DND-41 (cell line): ENCODE measurements around the gene LMAN2.

Source experiments
- ATAC-seq: fragments of 200-7000 bp; cut with Tn5 transposase; 3 replicates; pipeline ENCODE4 v1.9.1; 2021; ENCODE audit warnings: low read depth; ENCODE audit not compliant: insufficient read depth
- DNase-seq: peaks from one replicate; pipeline ENCODE4 v3.0.0-alpha.2; 2020
- H2AFZ ChIP-seq: 2 replicates; pipeline ENCODE4 v1.6.0; 2012; ENCODE audit warnings: low read depth, low read length
- H3K27ac ChIP-seq: 2 replicates; pipeline ENCODE4 v1.5.1; 2012; ENCODE audit warnings: low read length, inconsistent platforms
- H3K27me3 ChIP-seq: fragments of 200-600 bp; sonication (generic); 2 replicates; pipeline ENCODE4 v1.6.0; 2012; ENCODE audit warnings: low read length, mild to moderate bottlenecking, inconsistent platforms; ENCODE audit not compliant: insufficient read depth, poor library complexity
- H3K36me3 ChIP-seq: 2 replicates; pipeline ENCODE4 v1.5.1; 2012; ENCODE audit warnings: low read length, inconsistent platforms; ENCODE audit not compliant: insufficient read depth
- H3K4me1 ChIP-seq: 2 replicates; pipeline ENCODE4 v1.5.1; 2012; ENCODE audit warnings: mild to moderate bottlenecking, low read length; ENCODE audit not compliant: insufficient read depth
- H3K4me2 ChIP-seq: 2 replicates; pipeline ENCODE4 v1.6.0; 2012; ENCODE audit warnings: mild to moderate bottlenecking, moderate library complexity, low read length, inconsistent platforms; ENCODE audit not compliant: insufficient read depth
- H3K4me3 ChIP-seq, 2 experiments: fragments of 200-600 bp in 1 of 2; shearing (Covaris generic) in 1 of 2; 2 replicates each; pipeline ENCODE4 v1.5.1; 2012 to 2016; ENCODE audit warnings: inconsistent platforms in 2 of 2, low read length in 2 of 2, mild to moderate bottlenecking in 2 of 2, low read depth in 1 of 2, moderate library complexity in 1 of 2
- H3K79me2 ChIP-seq: 2 replicates; pipeline ENCODE4 v1.6.0; 2012; ENCODE audit warnings: low read length, inconsistent platforms; ENCODE audit not compliant: insufficient read depth
- H3K9ac ChIP-seq: 2 replicates; pipeline ENCODE4 v1.6.0; 2012; ENCODE audit warnings: low read depth, mild to moderate bottlenecking, inconsistent platforms, low read length, moderate library complexity
- H3K9me3 ChIP-seq: 2 replicates; pipeline ENCODE4 v1.5.1; 2012; ENCODE audit warnings: low read length, moderate library complexity, mild to moderate bottlenecking, inconsistent platforms; ENCODE audit not compliant: insufficient read depth, severe bottlenecking
- H4K20me1 ChIP-seq: 2 replicates; pipeline ENCODE4 v1.6.0; 2012; ENCODE audit warnings: low read length; ENCODE audit not compliant: insufficient read depth
- EZH2 ChIP-seq: IDR thresholded peaks from 3 replicates; pipeline ENCODE4 v1.6.1; 2012; ENCODE audit warnings: borderline replicate concordance, low read depth, mild to moderate bottlenecking, moderate library complexity, low read length, inconsistent platforms; ENCODE audit not compliant: severe bottlenecking
- TF ChIP-seq, protein P1 (sequence below): IDR thresholded peaks from 2 replicates; pipeline ENCODE4 v1.5.1; 2012; ENCODE audit warnings: borderline replicate concordance, low read length, moderate library complexity, mild to moderate bottlenecking; ENCODE audit not compliant: poor library complexity, severe bottlenecking; ENCODE audit errors: extremely low read depth

Gene LMAN2

DNA sequence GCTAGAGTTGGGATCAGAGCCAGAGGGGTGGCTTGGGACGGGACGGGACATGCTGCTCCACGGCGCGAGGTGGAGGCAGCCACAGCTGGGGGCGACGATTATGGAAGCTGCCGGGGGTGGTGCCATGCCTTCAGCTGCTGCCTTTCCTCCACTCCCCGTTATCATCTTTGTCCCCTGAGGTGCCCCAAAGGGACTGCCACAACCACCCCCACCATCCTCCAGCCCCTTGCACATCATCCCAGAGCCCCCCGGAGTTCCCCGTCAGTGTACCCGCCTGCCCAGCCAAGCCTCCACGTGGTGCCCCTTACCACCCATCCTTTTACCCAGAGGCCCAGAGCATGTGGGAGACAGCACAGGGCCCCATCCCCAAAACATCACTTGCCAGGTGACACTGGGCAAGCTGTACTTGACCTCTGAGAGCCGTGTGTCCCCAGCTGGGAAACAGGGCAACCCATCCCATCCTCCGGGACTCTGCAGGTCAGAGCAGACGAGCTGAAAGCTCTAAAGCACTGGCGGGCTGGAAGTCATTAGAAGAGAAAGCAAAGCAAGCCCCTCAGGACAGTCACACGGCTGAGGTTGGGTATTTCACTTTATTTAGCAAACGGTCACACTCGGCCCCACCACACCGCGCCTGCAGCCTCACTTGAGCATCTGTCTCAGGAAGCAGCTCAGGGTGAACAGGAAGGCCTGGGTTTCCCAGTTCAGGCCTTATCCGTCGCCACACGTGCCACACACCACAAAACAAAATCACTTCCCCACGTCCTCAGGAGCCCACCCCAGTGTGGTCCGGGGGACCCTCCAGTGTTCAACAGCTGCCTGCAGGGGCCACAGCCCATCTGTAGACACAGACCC, 20.3 kb downstream of the LMAN2 start:
- H3K4me3 ChIP-seq = no peak overlapping the region
- H4K20me1 ChIP-seq = peaks cover 20% of the 10 kb centered on the region; the same call in 1 of the 2 replicates
- H3K27ac ChIP-seq = no peak overlapping the region
- H3K4me1 ChIP-seq = no peaks in the 10 kb centered on the region
- no peak overlapping the region for H3K4me2 ChIP-seq
- peaks cover 61% of the 10 kb centered on the region for H3K36me3 ChIP-seq
- H3K9me3 ChIP-seq = no peaks in the 10 kb centered on the region
- ATAC-seq (no peak), DNase-seq (no peak)
- no peaks in the 10 kb centered on the region for H3K27me3 ChIP-seq
- TF ChIP-seq, protein P1, sequence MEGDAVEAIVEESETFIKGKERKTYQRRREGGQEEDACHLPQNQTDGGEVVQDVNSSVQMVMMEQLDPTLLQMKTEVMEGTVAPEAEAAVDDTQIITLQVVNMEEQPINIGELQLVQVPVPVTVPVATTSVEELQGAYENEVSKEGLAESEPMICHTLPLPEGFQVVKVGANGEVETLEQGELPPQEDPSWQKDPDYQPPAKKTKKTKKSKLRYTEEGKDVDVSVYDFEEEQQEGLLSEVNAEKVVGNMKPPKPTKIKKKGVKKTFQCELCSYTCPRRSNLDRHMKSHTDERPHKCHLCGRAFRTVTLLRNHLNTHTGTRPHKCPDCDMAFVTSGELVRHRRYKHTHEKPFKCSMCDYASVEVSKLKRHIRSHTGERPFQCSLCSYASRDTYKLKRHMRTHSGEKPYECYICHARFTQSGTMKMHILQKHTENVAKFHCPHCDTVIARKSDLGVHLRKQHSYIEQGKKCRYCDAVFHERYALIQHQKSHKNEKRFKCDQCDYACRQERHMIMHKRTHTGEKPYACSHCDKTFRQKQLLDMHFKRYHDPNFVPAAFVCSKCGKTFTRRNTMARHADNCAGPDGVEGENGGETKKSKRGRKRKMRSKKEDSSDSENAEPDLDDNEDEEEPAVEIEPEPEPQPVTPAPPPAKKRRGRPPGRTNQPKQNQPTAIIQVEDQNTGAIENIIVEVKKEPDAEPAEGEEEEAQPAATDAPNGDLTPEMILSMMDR = no peak
- no peak for TF ChIP-seq EZH2
- no peak overlapping the region for H2AFZ ChIP-seq
- no peak overlapping the region for H3K9ac ChIP-seq
- no peaks in the 10 kb centered on the region for H3K79me2 ChIP-seq

DNA sequence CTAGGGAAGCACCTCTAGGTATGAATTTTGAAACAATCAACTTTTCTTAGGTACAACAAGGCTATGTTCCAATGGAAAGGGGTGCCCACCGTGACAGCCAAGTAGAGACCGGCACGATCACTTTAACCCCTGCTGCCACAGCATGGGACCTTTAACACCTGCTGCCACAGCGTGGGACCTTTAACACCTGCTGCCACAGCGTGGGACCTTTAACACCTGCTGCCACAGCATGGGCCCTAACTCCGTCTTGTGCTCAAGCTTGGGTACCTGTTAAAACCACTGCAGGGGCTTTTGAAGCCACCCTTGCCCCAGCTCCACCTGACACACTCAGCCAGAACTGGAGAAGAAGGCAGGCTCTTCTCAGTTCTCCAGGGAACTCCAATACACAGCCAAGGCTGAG, 21.6 kb downstream of the LMAN2 start:
- TF ChIP-seq EZH2 = no peak
- TF ChIP-seq, protein P1 = no peak
- Histone ChIP-seq H3K27ac (no peak overlapping the region), H3K4me1 (no peaks in the 10 kb centered on the region), H3K27me3 (no peaks in the 10 kb centered on the region), H3K4me2 (no peak overlapping the region), H3K4me3 (no peak overlapping the region), H3K9me3 (no peaks in the 10 kb centered on the region), H2AFZ (no peak overlapping the region), H3K79me2 (no peaks in the 10 kb centered on the region), H3K9ac (no peak overlapping the region), H3K36me3 (peaks cover 48% of the 10 kb centered on the region), H4K20me1 (peaks cover 18% of the 10 kb centered on the region; the same call in 1 of the 2 replicates)
- ATAC-seq (no peak), DNase-seq (no peak)

DNA sequence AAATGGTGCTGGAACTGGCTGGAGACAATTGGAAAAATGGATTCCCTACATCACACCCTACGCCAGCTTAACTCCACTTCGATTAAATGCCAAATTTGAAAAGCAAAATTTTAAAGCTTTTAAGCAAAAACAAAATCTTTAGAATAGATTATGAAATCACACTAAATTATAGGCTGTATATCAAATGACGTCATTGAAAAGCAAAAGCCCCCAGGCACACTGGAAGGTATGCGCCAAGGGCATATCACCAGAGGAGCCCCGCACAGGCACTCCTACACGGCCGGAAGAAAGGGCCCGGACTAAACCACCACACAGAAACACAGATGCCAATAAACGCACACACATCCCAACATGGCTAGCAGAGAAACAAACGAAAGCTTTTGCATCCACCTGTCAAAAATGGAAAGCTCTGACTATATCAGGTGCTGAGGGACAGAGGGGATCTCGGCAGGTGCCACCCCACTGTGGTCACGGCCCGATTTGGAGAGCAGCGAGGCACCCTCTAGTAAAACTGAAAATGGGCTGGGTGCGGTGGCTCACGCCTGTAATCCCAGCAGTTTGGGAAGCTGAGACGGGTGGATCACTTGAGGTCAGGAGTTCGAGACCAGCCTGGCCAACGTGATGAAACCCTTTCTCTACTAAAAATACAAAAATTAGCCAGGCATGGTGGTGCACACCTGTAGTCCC, 22.8 kb downstream of the LMAN2 start:
- Histone ChIP-seq H3K9me3 (no peaks in the 10 kb centered on the region), H3K79me2 (no peaks in the 10 kb centered on the region), H4K20me1 (peaks cover 13% of the 10 kb centered on the region; the same call in 1 of the 2 replicates), H3K27ac (no peak overlapping the region), H2AFZ (no peak overlapping the region), H3K4me3 (no peak overlapping the region), H3K36me3 (peaks cover 36% of the 10 kb centered on the region), H3K9ac (no peak overlapping the region), H3K4me1 (no peaks in the 10 kb centered on the region), H3K27me3 (no peaks in the 10 kb centered on the region), H3K4me2 (no peak overlapping the region)
- TF ChIP-seq, protein P1 = no peak
- TF ChIP-seq EZH2 = no peak
- ATAC-seq = no peak
- DNase-seq = no peak
